ENCODE results near the gene OR8D2.

- TF ChIP-seq CTCF (IDR thresholded peaks at IDR 0.05 in 4 of 5, conservative IDR thresholded peaks at IDR 0.05 in 1 of 5), result no peak
- no peak for TF ChIP-seq POLR2A (IDR thresholded peaks at IDR 0.05)
These were observed 42.8 kb downstream of the OR8D2 start for GRCh38 chr11:124277207-124277606.
